A549 (cell line): Measurements from ENCODE around the gene EIF4G3. TPM values are rescaled to one million over a fixed set of nuclear protein-coding genes. Genes with fewer than 3 reads are reported as not detected.

ENCODE experiments used
- ATAC-seq, 2 experiments: fragments of 200-7000 bp in 1 of 2; fragments of >200 bp in 1 of 2; cut with Nextera tagmentation in 1 of 2; cut with Tn5 transposase in 1 of 2; 3 replicates each; pipeline versions ENCODE4 v1.8.0 to v1.9.1; 2018 to 2020; ENCODE audit warnings: mild to moderate bottlenecking in 1 of 2, moderate library complexity in 1 of 2
- CTCF ChIA-PET: fragments of 300-600 bp; sonication (Branson Sonifier 250); formaldehyde crosslinking; extraction: SDS; loops from one replicate; lab custom pipeline; 2021; ENCODE audit warnings: antibody characterized with exemption, inconsistent platforms; lab: Yijun Ruan, JAX
- POLR2A ChIA-PET: fragments of 350-600 bp; formaldehyde crosslinking; extraction: SDS; loops from one replicate; lab custom pipeline; 2021; ENCODE audit warnings: antibody characterized with exemption, inconsistent platforms; lab: Yijun Ruan, JAX
- DNase-seq, 2 experiments: peaks; one replicate each; pipeline versions ENCODE4 v3.0.0 to v3.0.0-alpha.2; 2011 to 2016; ENCODE audit warnings: low read depth in 1 of 2, low spot score in 1 of 2
- FAIRE-seq: peaks from 2 replicates; lab custom pipeline; 2011; peaks lifted over from hg19 to GRCh38; lab: Jason Lieb, UNC
- H3K27ac ChIP-seq, 2 experiments: fragments of >200 bp; sonication (Bioruptor Twin); formaldehyde crosslinking; 3 replicates each; pipeline ENCODE4 v1.5.1; 2016 to 2017
- H3K4me1 ChIP-seq: fragments of >200 bp; sonication (Bioruptor Twin); formaldehyde crosslinking; 3 replicates; pipeline ENCODE4 v1.6.1; 2016
- H3K4me2 ChIP-seq: fragments of >200 bp; sonication (Bioruptor Twin); formaldehyde crosslinking; 3 replicates; pipeline ENCODE4 v1.6.1; 2016
- H3K4me3 ChIP-seq: fragments of >200 bp; sonication (Bioruptor Twin); formaldehyde crosslinking; 3 replicates; pipeline ENCODE4 v1.5.1; 2016
- H3K9me3 ChIP-seq: fragments of >200 bp; sonication (Bioruptor Twin); formaldehyde crosslinking; 3 replicates; pipeline ENCODE4 v1.6.1; 2016
- CEBPB ChIP-seq, 2 experiments: fragments of >200 bp in 1 of 2; sonication (Bioruptor Twin) in 1 of 2; formaldehyde crosslinking in 1 of 2; IDR thresholded peaks; 2 replicates each; pipeline ENCODE4 v1.6.1; 2012 to 2016
- EHMT2 ChIP-seq: fragments of 200-600 bp; sonication (generic); IDR thresholded peaks from 2 replicates; pipeline ENCODE4 v1.6.1; 2016; ENCODE audit warnings: antibody characterized with exemption, low read depth, mild to moderate bottlenecking, moderate library complexity
- ELK1 ChIP-seq: fragments of 150-350 bp; IDR thresholded peaks from 2 replicates; pipeline ENCODE4 v1.6.1; 2014; ENCODE audit warnings: low read depth, mild to moderate bottlenecking, low read length
- FOSL2 ChIP-seq, 2 experiments: fragments of 450-650 bp in 1 of 2; fragments of >200 bp in 1 of 2; sonication (Bioruptor Twin) in 1 of 2; formaldehyde crosslinking; IDR thresholded peaks; 2 replicates each; pipeline versions ENCODE4 v1.5.0 to v1.6.1; 2016 to 2020; ENCODE audit warnings: mild to moderate bottlenecking in 1 of 2, moderate library complexity in 1 of 2
- FOXS1 ChIP-seq: fragments of 250-450 bp; sonication (Bioruptor Pico); IDR thresholded peaks from 2 replicates; pipeline ENCODE4 v1.5.0; 2020; ENCODE audit warnings: mild to moderate bottlenecking, moderate library complexity
- HEYL ChIP-seq: fragments of 250-450 bp; sonication (Bioruptor Pico); IDR thresholded peaks from 2 replicates; pipeline ENCODE4 v1.8.0; 2021; ENCODE audit warnings: mild to moderate bottlenecking, moderate library complexity
- HMGXB4 ChIP-seq: fragments of 250-450 bp; sonication (Bioruptor Pico); IDR thresholded peaks from 2 replicates; pipeline ENCODE4 v1.5.0; 2021; ENCODE audit warnings: mild to moderate bottlenecking, moderate library complexity, borderline replicate concordance
- HOXB13 ChIP-seq: fragments of 250-450 bp; sonication (Bioruptor Pico); IDR thresholded peaks from 2 replicates; pipeline ENCODE4 v1.5.0; 2020; ENCODE audit warnings: low read depth, mild to moderate bottlenecking, moderate library complexity
- HOXB5 ChIP-seq: fragments of 250-450 bp; sonication (Bioruptor Pico); IDR thresholded peaks from 2 replicates; pipeline ENCODE4 v1.5.0; 2020; ENCODE audit warnings: mild to moderate bottlenecking, moderate library complexity
- JUNB ChIP-seq: fragments of >200 bp; sonication (Bioruptor Twin); formaldehyde crosslinking; IDR thresholded peaks from 2 replicates; pipeline ENCODE4 v1.6.1; 2016
- KDM1A ChIP-seq: fragments of 200-600 bp; sonication (generic); IDR thresholded peaks from 2 replicates; pipeline ENCODE4 v1.6.1; 2016; ENCODE audit warnings: low read depth, mild to moderate bottlenecking
- MAFK ChIP-seq: fragments of 450-650 bp; IDR thresholded peaks from 2 replicates; pipeline ENCODE4 v1.6.1; 2014; ENCODE audit not compliant: partially characterized antibody
- MAZ ChIP-seq: fragments of 150-350 bp; IDR thresholded peaks from 2 replicates; pipeline ENCODE4 v1.6.1; 2014; ENCODE audit warnings: antibody characterized with exemption, low read depth, low read length, borderline replicate concordance
- NFE2L2 ChIP-seq: fragments of 150-350 bp; conservative IDR thresholded peaks from 2 replicates; pipeline ENCODE4 v1.6.1; 2014; ENCODE audit warnings: low read length
- NPAS2 ChIP-seq: fragments of 250-450 bp; sonication (Bioruptor Pico); IDR thresholded peaks from 2 replicates; pipeline ENCODE4 v1.8.0; 2022; ENCODE audit warnings: mild to moderate bottlenecking, moderate library complexity, borderline replicate concordance
- POLR2A ChIP-seq: IDR thresholded peaks from 2 replicates; pipeline ENCODE4 v1.6.1; 2012; ENCODE audit warnings: mild to moderate bottlenecking, low read length
- POLR2AphosphoS2 ChIP-seq: conservative IDR thresholded peaks from 2 replicates; pipeline ENCODE4 v1.6.1; 2012; ENCODE audit warnings: low read length, improper control_type of control experiment, inconsistent platforms
- RAD21 ChIP-seq, 2 experiments: fragments of >200 bp in 1 of 2; sonication (Bioruptor Twin) in 1 of 2; formaldehyde crosslinking in 1 of 2; IDR thresholded peaks in 1 of 2; conservative IDR thresholded peaks in 1 of 2; 2 replicates in 1 of 2; 3 replicates in 1 of 2; pipeline ENCODE4 v1.6.1; 2012 to 2018; ENCODE audit warnings: inconsistent platforms in 1 of 2
- REST ChIP-seq: fragments of 200-600 bp; sonication (generic); IDR thresholded peaks from 2 replicates; pipeline ENCODE4 v1.6.1; 2016; ENCODE audit warnings: antibody characterized with exemption, mild to moderate bottlenecking, moderate library complexity
- RFX5 ChIP-seq: fragments of 450-650 bp; IDR thresholded peaks from 2 replicates; pipeline ENCODE4 v1.7.1; 2014; ENCODE audit warnings: antibody characterized with exemption, mild to moderate bottlenecking, moderate library complexity
- SMC3 ChIP-seq: fragments of >200 bp; sonication (Bioruptor Twin); formaldehyde crosslinking; IDR thresholded peaks from 3 replicates; pipeline ENCODE4 v1.6.1; 2018; ENCODE audit warnings: inconsistent platforms
- SREBF2 ChIP-seq: fragments of 450-650 bp; IDR thresholded peaks from 2 replicates; pipeline ENCODE4 v1.6.1; 2014; ENCODE audit warnings: mild to moderate bottlenecking, moderate library complexity
- TFCP2L1 ChIP-seq: fragments of 250-450 bp; sonication (Bioruptor Pico); IDR thresholded peaks from 2 replicates; pipeline ENCODE4 v1.5.0; 2021; ENCODE audit warnings: mild to moderate bottlenecking
- ZC3H11A ChIP-seq: fragments of 450-650 bp; IDR thresholded peaks from 2 replicates; pipeline ENCODE4 v1.6.1; 2014; ENCODE audit warnings: antibody characterized with exemption, mild to moderate bottlenecking
- ZFP36 ChIP-seq: fragments of 450-650 bp; IDR thresholded peaks from 2 replicates; pipeline ENCODE4 v1.6.1; 2014; ENCODE audit warnings: borderline replicate concordance; ENCODE audit not compliant: partially characterized antibody
- ZNF302 ChIP-seq: fragments of 250-450 bp; sonication (Bioruptor Pico); IDR thresholded peaks from 2 replicates; pipeline ENCODE4 v1.9.0; 2021; ENCODE audit warnings: inconsistent platforms, mild to moderate bottlenecking, moderate library complexity
- WGBS: methylation state at CpG from one replicate; pipeline ENCODE4 v1.1.6; 2017; ENCODE audit errors: missing lambda C conversion rate; 5-methylcytosine and 5-hydroxymethylcytosine counted together
- polyA plus RNA-seq, 4 experiments: library from polyadenylated mRNA; depleted of rRNA in 3 of 4; stranded (reverse); fragments of >200 nt; fragmentation: RNase III in 1 of 4; extraction: RNeasy Plus Mini Kit Qiagen cat#74134 plus additional on column Dnase treatment in 1 of 4; gene quantifications; 2 replicates in 3 of 4; 3 replicates in 1 of 4; pipeline ENCODE4 v1.2.3, GENCODE V29; 2011 to 2017

Gene EIF4G3
- polyA plus RNA-seq, 2 of the 4 experiments (the other 2 are of a cell fraction): 25.0 to 51.3 TPM

- Histone ChIP-seq H3K27ac (no peak overlapping the region), H3K4me2 (no peak overlapping the region)
- no peak for FAIRE-seq
- 82% methylated on average over 5 of the region's 5 CpGs for WGBS
- CTCF ChIA-PET: interaction anchor here (0.6 to 3.3 kb wide), 3 partner anchors 10 to 1045 kb away, joined by 3 to 18 read pairs (median 4); no protein-coding TSS in a partner anchor
- TF ChIP-seq FOXS1 (CRISPR knock-in tag) (no peak), HOXB5 (CRISPR knock-in tag) (no peak), JUNB (no peak), MAFK (no peak), HOXB13 (CRISPR knock-in tag) (no peak), FOSL2 (IDR thresholded peaks at IDR 0.05) (no peak), FOSL2 (CRISPR knock-in tag; IDR thresholded peaks at IDR 0.05) (no peak), HMGXB4 (CRISPR knock-in tag) (no peak), REST (no peak), NPAS2 (CRISPR knock-in tag) (no peak), POLR2AphosphoS2 (no peak), HEYL (no peak), NFE2L2 (no peak), SMC3 (no peak)
- TF ChIP-seq, all 56 proteins: peak for 0
- POLR2A ChIA-PET: no interaction called here
- Histone ChIP-seq H3K9me3 (no peaks in the 10 kb centered on the region), H3K4me1 (no peaks in the 10 kb centered on the region), H3K4me3 (no peak overlapping the region)
- ATAC-seq (no peak), DNase-seq (no peak)
These were observed 8.6 kb upstream of the EIF4G3 start for GRCh38 chr1:21185221-21185731.

GRCh38 chr1:21184276-21184675, 7.6 kb upstream of the EIF4G3 start:
- ChIA-PET POLR2A (no interaction called here), CTCF (interaction anchor here (3.3 kb wide), 1 partner anchor 11 kb away, joined by 18 read pairs; no protein-coding TSS in a partner anchor)
- no peak for ATAC-seq
- DNase-seq: no peak
- no peaks in the 10 kb centered on the region for H3K4me1 ChIP-seq
- no peak for FAIRE-seq
- WGBS: 67% methylated on average over 1 of the region's 1 CpG
- TF ChIP-seq KDM1A (no peak), ELK1 (no peak), RAD21 (conservative IDR thresholded peaks at IDR 0.05 in 1 of 2, IDR thresholded peaks at IDR 0.05 in 1 of 2) (no peak), NPAS2 (CRISPR knock-in tag) (no peak), FOSL2 (IDR thresholded peaks at IDR 0.05) (no peak), FOSL2 (CRISPR knock-in tag; IDR thresholded peaks at IDR 0.05) (no peak), ZFP36 (no peak), POLR2A (no peak), ZC3H11A (no peak), TFCP2L1 (CRISPR knock-in tag) (no peak), CEBPB (IDR thresholded peaks at IDR 0.05) (no peak), HMGXB4 (CRISPR knock-in tag) (no peak), ZNF302 (CRISPR knock-in tag) (no peak), RFX5 (no peak), EHMT2 (no peak), MAZ (no peak), SREBF2 (no peak)
- H3K27ac ChIP-seq: no peak overlapping the region
- no peak overlapping the region for H3K4me2 ChIP-seq
- no peak overlapping the region for H3K4me3 ChIP-seq
- H3K9me3 ChIP-seq: no peaks in the 10 kb centered on the region
